SK-N-SH (cell line): ENCODE data around the gene XYLT2. TPM values are rescaled to one million over a fixed set of nuclear protein-coding genes. Genes with fewer than 3 reads are reported as not detected.

Experiments
- CTCF ChIA-PET: fragments of 300-600, 350-600 bp; formaldehyde crosslinking; extraction: SDS; loops from one replicate; lab custom pipeline; 2021; lab: Yijun Ruan, JAX
- POLR2A ChIA-PET: fragments of 350-600 bp; sonication (Branson Sonifier 250); formaldehyde crosslinking; extraction: SDS; loops from one replicate; lab custom pipeline; 2020; ENCODE audit warnings: antibody characterized with exemption, inconsistent platforms; lab: Yijun Ruan, JAX
- DNase-seq: peaks from one replicate; pipeline ENCODE4 v3.0.0; 2012
- H2AFZ ChIP-seq: fragments of 200-600 bp; sonication (generic); 2 replicates; pipeline ENCODE4 v1.8.1; 2016; ENCODE audit warnings: antibody characterized with exemption, mild to moderate bottlenecking, low read depth
- H3F3A ChIP-seq: fragments of 200-600 bp; sonication (generic); replicated peaks from 2 replicates; pipeline ENCODE3; 2016; ENCODE audit warnings: antibody characterized with exemption, mild to moderate bottlenecking; ENCODE audit not compliant: insufficient read depth
- H3K27ac ChIP-seq, 2 experiments: fragments of 200-500 bp in 1 of 2; fragments of 200-600 bp in 1 of 2; sonication (Bioruptor generic) in 1 of 2; sonication (generic), shearing (Covaris generic) in 1 of 2; 2 replicates each; pipeline versions ENCODE4 v1.5.1 to v1.6.1; 2014 to 2016; ENCODE audit warnings: low read depth in 2 of 2, inconsistent platforms in 1 of 2, low read length in 1 of 2, mild to moderate bottlenecking in 1 of 2, mixed read lengths in 1 of 2
- H3K27me3 ChIP-seq: fragments of 200-600 bp; sonication (generic), shearing (Covaris generic); 2 replicates; pipeline ENCODE4 v1.6.1; 2016; ENCODE audit warnings: mixed run types; ENCODE audit not compliant: insufficient read depth
- H3K36me3 ChIP-seq, 2 experiments: fragments of 200-500 bp in 1 of 2; fragments of 200-600 bp in 1 of 2; sonication (Bioruptor generic) in 1 of 2; sonication (generic) in 1 of 2; replicated peaks in 1 of 2; 2 replicates each; pipeline versions ENCODE3 to v1.5.1; 2014 to 2016; ENCODE audit warnings: low read length in 1 of 2, mild to moderate bottlenecking in 1 of 2; ENCODE audit not compliant: insufficient read depth in 2 of 2, control insufficient read depth in 1 of 2
- H3K4me1 ChIP-seq, 2 experiments: fragments of 200-500 bp in 1 of 2; fragments of 200-600 bp in 1 of 2; sonication (Bioruptor generic) in 1 of 2; sonication (generic), shearing (Covaris generic) in 1 of 2; 2 replicates each; pipeline versions ENCODE4 v1.5.1 to v1.6.1; 2014 to 2016; ENCODE audit warnings: low read depth in 1 of 2, low read length in 1 of 2, mixed run types in 1 of 2; ENCODE audit not compliant: insufficient read depth in 2 of 2, control insufficient read depth in 1 of 2
- H3K4me2 ChIP-seq: fragments of 200-600 bp; sonication (generic), shearing (Covaris generic); 2 replicates; pipeline ENCODE4 v1.6.1; 2017; ENCODE audit warnings: mixed run types
- H3K4me3 ChIP-seq, 2 experiments: fragments of 200-500 bp in 1 of 2; fragments of 200-600 bp in 1 of 2; sonication (Bioruptor generic) in 1 of 2; sonication (generic), shearing (Covaris generic) in 1 of 2; 2 replicates each; pipeline versions ENCODE4 v1.5.1 to v1.8.1; 2014 to 2016; ENCODE audit warnings: low read depth in 2 of 2, inconsistent platforms in 1 of 2, low read length in 1 of 2, mild to moderate bottlenecking in 1 of 2, mixed read lengths in 1 of 2, moderate library complexity in 1 of 2
- H3K79me2 ChIP-seq: fragments of 200-600 bp; sonication (generic); 2 replicates; pipeline ENCODE4 v1.8.1; 2017; ENCODE audit warnings: mild to moderate bottlenecking; ENCODE audit not compliant: insufficient read depth
- H3K9ac ChIP-seq: fragments of 200-600 bp; sonication (generic); 2 replicates; pipeline ENCODE4 v1.6.1; 2017; ENCODE audit warnings: mixed run types
- H3K9me2 ChIP-seq: fragments of 200-600 bp; sonication (generic); 2 replicates; pipeline ENCODE4 v1.6.1; 2017; ENCODE audit warnings: mixed run types
- H3K9me3 ChIP-seq: fragments of 200-600 bp; sonication (generic); 2 replicates; pipeline ENCODE4 v1.6.1; 2017; ENCODE audit warnings: mixed run types, mild to moderate bottlenecking, moderate library complexity
- H4K20me1 ChIP-seq: fragments of 200-600 bp; sonication (generic); 2 replicates; pipeline ENCODE4 v1.6.1; 2017; ENCODE audit warnings: mild to moderate bottlenecking, mixed run types; ENCODE audit not compliant: insufficient read depth
- CTCF ChIP-seq: fragments of 200-600 bp; sonication (generic); IDR thresholded peaks from 2 replicates; pipeline ENCODE4 v1.6.1; 2017; ENCODE audit warnings: antibody characterized with exemption, mild to moderate bottlenecking, moderate library complexity
- EZH2phosphoT487 ChIP-seq: fragments of 200-600 bp; sonication (generic); IDR thresholded peaks from 2 replicates; pipeline ENCODE4 v1.6.1; 2017; ENCODE audit warnings: low read depth, mixed run types, mild to moderate bottlenecking, antibody characterized with exemption, moderate library complexity, borderline replicate concordance
- GABPA ChIP-seq: IDR thresholded peaks from 2 replicates; pipeline ENCODE4 v1.4.0; 2012; ENCODE audit warnings: low read depth, mild to moderate bottlenecking
- JUND ChIP-seq: IDR thresholded peaks from 2 replicates; pipeline ENCODE4 v1.4.0; 2012
- RAD21 ChIP-seq: IDR thresholded peaks from 2 replicates; pipeline ENCODE4 v1.6.1; 2012; ENCODE audit warnings: mild to moderate bottlenecking, low read length
- RCOR1 ChIP-seq: fragments of 150-350 bp; IDR thresholded peaks from 2 replicates; pipeline ENCODE4 v1.6.1; 2017; ENCODE audit warnings: antibody characterized with exemption, low read length
- RXRA ChIP-seq: IDR thresholded peaks from 2 replicates; pipeline ENCODE4 v1.4.0; 2012; ENCODE audit warnings: low read depth, mild to moderate bottlenecking, borderline replicate concordance
- SIN3A ChIP-seq: IDR thresholded peaks from 2 replicates; pipeline ENCODE4 v1.6.1; 2012; ENCODE audit warnings: low read depth, mild to moderate bottlenecking, low read length, moderate library complexity, borderline replicate concordance
- SMC3 ChIP-seq: IDR thresholded peaks from 2 replicates; pipeline ENCODE4 v1.6.1; 2012; ENCODE audit warnings: low read depth, low read length, improper control_type of control experiment
- TAF1 ChIP-seq: IDR thresholded peaks from 2 replicates; pipeline ENCODE4 v1.6.1; 2012; ENCODE audit warnings: low read depth, mild to moderate bottlenecking, low read length, moderate library complexity, borderline replicate concordance
- TCF12 ChIP-seq: IDR thresholded peaks from 2 replicates; pipeline ENCODE4 v1.4.0; 2012
- TEAD4 ChIP-seq: IDR thresholded peaks from 2 replicates; pipeline ENCODE4 v1.4.0; 2012; ENCODE audit warnings: mild to moderate bottlenecking, borderline replicate concordance; ENCODE audit not compliant: insufficient read depth
- YY1 ChIP-seq: IDR thresholded peaks from 2 replicates; pipeline ENCODE4 v1.4.0; 2012; ENCODE audit warnings: low read depth, mild to moderate bottlenecking
- WGBS: methylation state at CpG from one replicate; pipeline ENCODE4 v1.1.6; 2017; ENCODE audit warnings: low lambda C conversion rate; 5-methylcytosine and 5-hydroxymethylcytosine counted together
- polyA plus RNA-seq, 3 experiments: library from polyadenylated mRNA; depleted of rRNA; stranded (reverse); fragments of >200 nt; gene quantifications; 2 replicates each; pipeline ENCODE4 v1.2.3, GENCODE V29; 2012

The XYLT2 gene
- polyA plus RNA-seq, 1 of the 3 experiments (the other 2 are of a cell fraction), result 28.4 TPM

- POLR2A ChIA-PET, result interaction anchor here (1.0 to 3.0 kb wide), 3 partner anchors 10 to 21 kb away, joined by 3 to 18 read pairs (median 5); no protein-coding TSS in a partner anchor
Measured at GRCh38 chr17:50344731-50345365, 1.1 kb upstream of the XYLT2 start.

GRCh38 chr17:50346313-50347116 lies 589 bp downstream of the XYLT2 start:
- WGBS, result 3% methylated on average over 29 of the region's 57 CpGs
- peaks cover 9% of the 10 kb centered on the region for H3F3A ChIP-seq
- peak overlapping the region; percentile 36 to 83 for H3K27ac ChIP-seq
- peaks cover 11 to 20% of the 10 kb centered on the region in 2 experiments; a peak in 3 of 4 replicates for H3K4me1 ChIP-seq
- H3K36me3 ChIP-seq, result no peaks in the 10 kb centered on the region
- DNase-seq, result peak; percentile 93
- POLR2A ChIA-PET, result interaction anchor here (0.6 to 3.0 kb wide), 7 partner anchors 8 to 277 kb away, joined by 3 to 18 read pairs (median 5); no protein-coding TSS in a partner anchor
- peak overlapping the region; percentile 39; the same call in 1 of the 2 replicates for H2AFZ ChIP-seq
- H3K9me2 ChIP-seq, result no peaks in the 10 kb centered on the region
- H4K20me1 ChIP-seq, result 0 out of 2 replicates have a peak, but pooled peaks cover under 1% of the 10 kb centered on the region
- no peaks in the 10 kb centered on the region for H3K9me3 ChIP-seq
- peaks cover 53% of the 10 kb centered on the region for H3K79me2 ChIP-seq
- H3K9ac ChIP-seq, result peak overlapping the region; percentile 89
- TF ChIP-seq SIN3A (0 out of 2 replicates have a peak, but pooled peaks have one; percentile 12), GABPA (no peak), TAF1 (0 out of 2 replicates have a peak, but pooled peaks have one; percentile 24), CTCF (no peak)
- TF ChIP-seq, all 33 proteins: peak for 2
- H3K4me3 ChIP-seq, result peak overlapping the region; percentile 75 to 84
- H3K27me3 ChIP-seq, result no peaks in the 10 kb centered on the region
- peak overlapping the region; percentile 99 for H3K4me2 ChIP-seq
- CTCF ChIA-PET, result interaction anchor here (0.7 to 4.5 kb wide), 11 partner anchors 10 to 178 kb away, joined by 3 to 56 read pairs (median 6); partner anchors contain the start of gene LRRC59

More at GRCh38 chr17:50344731-50345365, 1.1 kb upstream of the XYLT2 start:
- Histone ChIP-seq H4K20me1 (no peaks in the 10 kb centered on the region), H3K27me3 (no peaks in the 10 kb centered on the region), H3K4me3 (no peak overlapping the region), H3K36me3 (no peaks in the 10 kb centered on the region), H3F3A (peaks cover 9% of the 10 kb centered on the region), H3K9ac (no peak overlapping the region), H3K79me2 (peaks cover 36% of the 10 kb centered on the region), H3K27ac (no peak overlapping the region), H3K4me1 (peaks cover 11 to 20% of the 10 kb centered on the region in 2 experiments; a peak in 3 of 4 replicates), H3K9me3 (no peaks in the 10 kb centered on the region), H3K9me2 (no peaks in the 10 kb centered on the region), H3K4me2 (peak overlapping the region; percentile 99; the same call in 1 of the 2 replicates), H2AFZ (no peak overlapping the region)
- 83% methylated on average over 10 of the region's 13 CpGs for WGBS
- TF ChIP-seq TAF1 (no peak), TCF12 (no peak), RCOR1 (no peak), EZH2phosphoT487 (no peak), RXRA (no peak), JUND (no peak), RAD21 (no peak), YY1 (no peak), TEAD4 (no peak), SMC3 (no peak)
- CTCF ChIA-PET, result interaction anchor here (0.6 to 2.3 kb wide), 4 partner anchors 17 to 788 kb away, joined by 3 to 6 read pairs (median 4); no protein-coding TSS in a partner anchor
- peak; percentile 39 for DNase-seq
